ENCODE results near the gene ARHGAP33.

Gene ARHGAP33

GRCh38 chr19:35775298-35776101 lies at the start of gene ARHGAP33:
Gene ARHGAP33, plus strand, starts transcription at chr19:35775564. Its CDS starts 95 bp downstream, at chr19:35775659.
- peak; percentile 99 for DNase-seq (ENCODE audit: low spot score)

GRCh38 chr19:35727053-35727955 lies 48.1 kb upstream of the ARHGAP33 start:
- no peak for DNase-seq (ENCODE audit: low spot score)

- DNase-seq (ENCODE audit: low spot score), result no peak
These were observed 47.2 kb upstream of the ARHGAP33 start for GRCh38 chr19:35727956-35728706.

GRCh38 chr19:35729021-35729420 lies 46.3 kb upstream of the ARHGAP33 start:
- DNase-seq (ENCODE audit: low spot score), result no peak

GRCh38 chr19:35729763-35730162 lies 45.6 kb upstream of the ARHGAP33 start:
- DNase-seq (ENCODE audit: low spot score), result no peak

- DNase-seq (ENCODE audit: low spot score), result no peak
These were observed 45.0 kb upstream of the ARHGAP33 start for GRCh38 chr19:35730326-35730725.

GRCh38 chr19:35731353-35731752 lies 44.0 kb upstream of the ARHGAP33 start:
- DNase-seq (ENCODE audit: low spot score), result no peak

GRCh38 chr19:35731779-35732405 lies 43.5 kb upstream of the ARHGAP33 start:
- no peak for DNase-seq (ENCODE audit: low spot score)

GRCh38 chr19:35732540-35733179 lies 42.7 kb upstream of the ARHGAP33 start:
- DNase-seq (ENCODE audit: low spot score), result no peak

- DNase-seq (ENCODE audit: low spot score), result no peak
These were observed 41.9 kb upstream of the ARHGAP33 start for GRCh38 chr19:35733180-35734125.

- no peak for DNase-seq (ENCODE audit: low spot score)
These were observed 41.1 kb upstream of the ARHGAP33 start for GRCh38 chr19:35734273-35734672.

GRCh38 chr19:35734889-35735288 lies 40.5 kb upstream of the ARHGAP33 start:
- DNase-seq (ENCODE audit: low spot score), result no peak

GRCh38 chr19:35736913-35737886 lies 38.2 kb upstream of the ARHGAP33 start:
- no peak for DNase-seq (ENCODE audit: low spot score)

- no peak for DNase-seq (ENCODE audit: low spot score)
These were observed 37.1 kb upstream of the ARHGAP33 start for GRCh38 chr19:35738021-35738886.

GRCh38 chr19:35738887-35739229 lies 36.5 kb upstream of the ARHGAP33 start:
- DNase-seq (ENCODE audit: low spot score), result no peak

- no peak for DNase-seq (ENCODE audit: low spot score)
These were observed 35.9 kb upstream of the ARHGAP33 start for GRCh38 chr19:35739275-35740107.

- DNase-seq (ENCODE audit: low spot score), result no peak
These were observed 35.3 kb upstream of the ARHGAP33 start for GRCh38 chr19:35740108-35740422.
